CD4-positive, alpha-beta T cell treated with Interferon gamma for 1 hour (primary cell): ENCODE data around the gene CDH10.

Experiments
- DNase-seq: peaks from one replicate; pipeline ENCODE4 v3.0.0-alpha.2; 2020

The CDH10 gene

GRCh38 chr5:24644761-24645160 is at the start of gene CDH10:
Gene CDH10 (minus strand): TSS chr5:24644978. CDS start chr5:24593490, 51,488 bp downstream.
- no peak for DNase-seq

GRCh38 chr5:24693609-24694008 is 48.8 kb upstream of the CDH10 start:
- DNase-seq, result no peak

GRCh38 chr5:24691074-24691473 is 46.3 kb upstream of the CDH10 start:
- no peak for DNase-seq

DNA sequence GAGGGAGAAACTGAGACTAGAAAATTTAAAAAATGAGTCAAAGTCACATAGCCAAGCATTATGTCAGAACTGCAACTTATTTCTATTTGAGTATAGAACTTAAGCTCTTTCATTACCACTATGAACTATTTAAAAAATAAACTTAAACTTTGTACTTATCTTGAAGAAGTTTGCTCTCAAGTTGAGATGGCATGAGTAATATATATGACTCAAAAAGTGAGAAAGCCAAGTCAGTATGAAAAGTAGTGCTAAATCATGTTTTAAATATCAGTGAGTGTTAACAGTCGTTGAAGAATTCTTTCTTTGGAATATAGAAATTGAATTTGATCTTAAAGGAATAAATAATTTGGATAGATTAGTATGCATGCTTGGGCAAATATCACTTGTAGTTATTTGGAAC is 36.3 kb upstream of the CDH10 start:
- DNase-seq, result no peak

DNA sequence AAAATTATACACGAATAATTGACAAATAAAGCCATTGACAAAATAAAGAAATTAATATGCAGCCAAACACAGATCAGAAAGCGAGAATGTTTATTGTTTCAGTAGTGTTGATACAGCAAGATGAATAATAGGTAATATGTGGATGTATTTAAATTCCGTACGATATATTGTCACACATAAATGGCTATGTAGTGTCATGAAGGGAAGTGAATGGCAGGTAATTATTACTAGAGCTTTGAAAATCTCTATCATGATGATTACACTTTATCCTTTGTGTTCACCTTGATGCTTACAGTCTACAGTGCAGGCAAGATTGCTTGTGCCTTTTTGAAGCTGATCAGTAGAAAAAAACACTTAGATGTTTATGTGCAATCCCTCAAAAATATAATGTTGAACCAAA is 23.3 kb upstream of the CDH10 start:
- no peak for DNase-seq

DNA sequence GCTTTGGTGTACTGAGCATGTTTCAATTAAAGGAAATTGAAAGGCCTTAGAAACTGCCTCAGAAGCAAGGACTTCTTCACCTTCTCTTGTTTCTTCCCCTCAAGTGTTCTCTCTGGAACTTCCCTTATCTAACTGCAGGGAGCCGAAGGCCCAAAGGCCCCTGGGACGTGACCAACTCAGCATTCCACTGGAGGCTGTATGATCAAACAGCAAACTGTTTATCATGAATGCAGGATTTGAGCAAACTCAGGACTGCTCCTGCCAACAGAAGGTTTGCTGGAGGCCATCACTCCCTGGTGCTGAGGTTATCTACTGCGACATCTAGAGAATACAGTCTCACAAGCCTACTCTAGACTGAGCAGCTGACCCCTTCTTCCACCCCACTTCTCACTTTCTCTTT is 4.8 kb upstream of the CDH10 start:
- DNase-seq, result no peak

GRCh38 chr5:24646915-24647314 is 2.1 kb upstream of the CDH10 start:
- DNase-seq, result no peak

DNA sequence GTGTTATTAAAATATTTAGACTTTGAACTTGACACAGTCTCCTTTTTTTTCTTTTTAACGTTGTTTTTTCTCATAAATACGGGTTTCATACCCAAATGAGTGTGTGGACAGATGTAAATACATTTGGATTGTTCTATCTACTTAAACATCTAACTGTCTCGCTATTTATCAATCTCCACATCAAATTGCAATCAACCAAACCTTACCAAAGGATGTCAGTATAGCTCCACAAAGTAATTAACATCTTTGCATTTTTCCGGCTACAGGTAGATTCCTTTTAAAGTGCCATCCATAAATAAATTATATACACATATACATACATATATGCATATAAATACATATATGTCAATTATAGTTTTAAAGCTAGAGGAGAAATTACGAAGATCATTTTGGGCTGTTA is 705 bp upstream of the CDH10 start:
- no peak for DNase-seq

DNA sequence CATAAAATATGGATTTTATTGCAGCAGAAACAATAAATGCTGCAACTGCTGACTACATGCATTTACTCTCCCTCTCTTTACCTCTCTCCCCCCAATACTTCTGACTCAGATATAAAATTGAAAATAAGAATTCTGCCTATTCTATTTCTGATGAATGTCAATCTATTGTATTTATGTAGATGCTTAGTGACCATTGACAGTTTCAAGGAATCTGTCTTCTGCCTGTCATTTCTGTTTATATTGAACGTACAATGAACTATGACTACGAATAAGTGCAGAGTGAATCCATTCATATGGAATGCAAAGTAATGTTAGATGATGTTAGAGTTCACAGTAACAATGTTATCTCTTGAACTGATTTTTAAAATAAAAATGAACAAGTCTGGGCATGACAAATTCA is 898 bp downstream of the CDH10 start:
- no peak for DNase-seq

- no peak for DNase-seq
These were observed 1.6 kb downstream of the CDH10 start for GRCh38 chr5:24643156-24643555.

GRCh38 chr5:24642022-24642421 is 2.8 kb downstream of the CDH10 start:
- no peak for DNase-seq

DNA sequence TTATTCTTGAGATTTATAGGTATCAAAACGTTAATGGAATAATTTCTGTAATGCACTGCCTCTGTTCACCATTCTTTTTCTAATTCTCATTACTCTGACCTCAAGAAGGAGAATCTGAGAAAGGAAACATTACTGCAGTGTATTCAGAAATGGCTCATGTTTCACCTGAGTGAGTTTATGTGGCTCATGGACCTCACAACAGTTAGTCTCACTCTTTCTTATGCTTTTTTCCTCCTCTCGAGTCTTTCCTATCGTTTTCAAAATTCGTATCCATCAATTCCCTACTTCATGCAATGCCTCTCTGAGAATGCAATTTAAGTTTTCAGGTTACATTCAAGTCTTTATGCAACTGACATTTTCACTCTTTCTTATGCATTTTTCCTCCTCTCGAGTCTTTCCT is 9.6 kb downstream of the CDH10 start:
- DNase-seq, result no peak

DNA sequence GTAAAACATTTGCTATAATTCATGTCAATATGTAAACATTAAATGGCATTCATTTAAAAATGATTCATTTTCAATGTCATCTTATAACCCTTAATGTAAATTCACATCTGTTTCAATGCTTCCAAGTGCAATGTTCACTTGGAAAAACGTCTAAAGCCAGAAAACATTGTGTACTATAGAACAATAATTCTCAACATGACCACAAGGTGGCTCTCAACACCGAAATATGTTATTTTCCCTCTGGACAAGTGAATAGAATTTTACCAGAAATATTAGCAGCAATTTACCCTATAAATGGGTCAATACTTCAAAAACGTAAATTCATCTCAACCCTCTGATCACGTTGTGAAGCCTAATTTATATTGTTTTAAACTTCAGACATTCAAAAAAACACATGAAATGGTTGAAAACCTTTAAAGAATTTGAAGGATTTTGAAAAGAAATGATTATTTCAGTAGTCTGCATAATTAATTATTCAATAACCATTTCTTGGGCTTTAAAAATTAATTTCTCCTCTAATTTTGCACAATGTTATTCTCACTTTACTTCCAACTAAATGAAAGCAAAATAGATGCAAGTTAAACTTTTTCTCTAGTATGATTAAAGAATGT is 11.0 kb downstream of the CDH10 start:
- DNase-seq, result no peak

DNA sequence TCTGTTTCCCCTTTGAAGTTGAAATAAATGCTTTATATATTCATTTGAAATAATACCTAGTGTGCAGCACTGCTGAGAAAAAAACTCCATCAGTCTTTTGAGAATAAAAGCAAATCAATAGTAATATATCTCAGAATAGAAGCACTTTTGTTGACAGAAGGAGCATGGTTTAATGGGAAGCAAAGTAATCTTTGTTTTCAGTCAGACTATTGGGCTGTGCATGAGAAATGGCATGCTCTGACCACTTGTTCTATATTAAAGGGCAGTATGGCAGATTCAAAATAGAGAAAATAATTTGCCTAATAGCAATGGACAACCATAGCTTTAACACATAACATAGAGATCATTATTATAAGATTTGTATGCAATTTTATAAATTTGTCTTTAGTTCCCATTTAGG is 12.4 kb downstream of the CDH10 start:
- no peak for DNase-seq

GRCh38 chr5:24630918-24631317 is 13.9 kb downstream of the CDH10 start:
- DNase-seq, result no peak

DNA sequence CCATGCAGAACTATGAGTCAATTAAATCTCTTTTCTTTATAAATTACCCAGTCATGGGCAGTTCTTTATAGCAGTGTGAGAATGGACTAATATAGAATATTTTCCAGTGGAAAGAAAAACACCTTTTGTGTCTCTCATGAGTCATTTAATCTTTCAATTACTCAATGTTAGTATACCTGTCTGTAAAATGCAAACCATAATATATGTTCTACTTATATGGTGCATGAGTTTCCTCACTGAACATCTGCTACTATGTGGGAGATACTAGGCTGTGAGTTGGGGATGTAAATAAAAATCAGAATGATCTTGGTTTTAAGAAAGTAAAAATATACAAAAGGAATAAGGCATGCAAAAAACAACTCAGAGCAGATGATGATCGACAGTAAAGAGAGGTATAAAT is 15.0 kb downstream of the CDH10 start:
- no peak for DNase-seq

GRCh38 chr5:24624872-24625271 is 19.9 kb downstream of the CDH10 start:
- no peak for DNase-seq

GRCh38 chr5:24623624-24624023 is 21.2 kb downstream of the CDH10 start:
- no peak for DNase-seq

GRCh38 chr5:24623031-24623430 is 21.7 kb downstream of the CDH10 start:
- DNase-seq, result no peak

DNA sequence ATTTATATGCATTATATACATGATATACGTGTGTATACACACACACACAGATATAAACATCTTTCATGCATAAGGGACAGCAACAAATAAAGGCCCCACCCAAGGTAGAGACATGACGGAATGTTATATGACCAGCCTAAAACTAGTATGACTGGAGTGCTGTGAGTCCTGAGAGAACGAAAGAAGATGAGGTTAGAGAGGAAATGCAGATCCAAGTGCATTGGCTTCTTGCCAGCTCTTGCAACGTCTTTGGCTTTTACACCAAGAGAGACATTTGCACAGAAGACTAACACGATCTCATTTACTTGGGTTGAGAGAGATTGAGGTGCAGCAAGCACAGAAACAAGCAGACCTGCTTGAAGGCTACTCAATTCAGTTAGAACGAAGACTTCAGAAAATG is 23.0 kb downstream of the CDH10 start:
- no peak for DNase-seq

- no peak for DNase-seq
These were observed 28.2 kb downstream of the CDH10 start for GRCh38 chr5:24616566-24616965.

DNA sequence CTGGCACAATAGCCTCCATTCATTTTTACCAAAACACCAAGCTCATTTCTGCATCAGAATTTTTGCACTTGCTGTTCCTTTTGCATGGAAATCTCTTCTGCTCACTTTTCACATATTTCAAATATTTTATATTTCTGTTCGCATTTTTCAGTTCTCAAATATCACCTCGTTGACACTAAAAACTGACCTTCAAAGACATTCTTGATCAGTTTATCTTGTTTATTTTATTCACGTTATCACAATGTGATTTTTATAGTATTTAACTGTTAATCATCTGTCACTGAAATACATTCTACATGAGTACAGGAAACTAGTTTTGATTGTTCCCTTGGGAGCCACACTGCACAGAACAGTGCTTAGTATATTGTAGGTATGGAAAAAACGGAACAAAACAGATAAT is 29.6 kb downstream of the CDH10 start:
- DNase-seq, result no peak

- no peak for DNase-seq
These were observed 35.1 kb downstream of the CDH10 start for GRCh38 chr5:24609706-24610105.

DNA sequence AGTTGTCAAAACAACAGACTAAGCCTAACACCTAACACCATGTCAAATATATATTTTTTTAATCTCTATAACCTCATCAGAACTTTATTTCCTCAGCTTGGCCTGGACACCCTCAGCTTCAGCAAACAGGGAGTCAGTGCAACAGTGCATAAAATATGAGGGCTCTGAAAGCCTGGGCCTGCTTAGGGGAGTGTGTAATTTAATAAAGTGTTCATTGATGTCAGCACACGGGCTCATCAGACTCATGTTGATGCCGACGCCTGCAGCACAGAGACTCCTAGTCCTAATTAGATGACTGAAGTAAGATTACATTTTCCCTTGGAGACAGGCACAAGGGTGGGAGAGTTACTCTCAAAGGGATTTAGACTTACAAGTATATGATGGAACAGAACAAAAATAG is 37.8 kb downstream of the CDH10 start:
- DNase-seq, result no peak

DNA sequence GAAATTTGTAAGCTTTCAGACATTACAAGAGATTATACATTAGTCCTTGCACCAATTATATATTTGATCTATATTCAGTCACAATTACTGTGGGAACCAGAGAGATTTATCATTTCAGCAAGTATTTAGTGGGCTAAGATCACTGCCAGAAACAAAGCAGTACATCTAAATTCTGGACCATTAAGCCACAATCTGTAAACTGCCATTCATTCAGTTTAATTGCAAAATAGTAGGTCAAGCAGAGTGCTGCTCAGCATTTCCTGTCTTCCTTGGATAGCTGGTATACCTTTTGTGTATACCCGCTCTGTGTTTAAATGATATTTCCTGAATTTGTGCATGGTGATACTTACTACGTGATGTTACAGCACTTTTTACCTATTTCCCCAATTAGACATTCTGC is 42.6 kb downstream of the CDH10 start:
- DNase-seq, result no peak

DNA sequence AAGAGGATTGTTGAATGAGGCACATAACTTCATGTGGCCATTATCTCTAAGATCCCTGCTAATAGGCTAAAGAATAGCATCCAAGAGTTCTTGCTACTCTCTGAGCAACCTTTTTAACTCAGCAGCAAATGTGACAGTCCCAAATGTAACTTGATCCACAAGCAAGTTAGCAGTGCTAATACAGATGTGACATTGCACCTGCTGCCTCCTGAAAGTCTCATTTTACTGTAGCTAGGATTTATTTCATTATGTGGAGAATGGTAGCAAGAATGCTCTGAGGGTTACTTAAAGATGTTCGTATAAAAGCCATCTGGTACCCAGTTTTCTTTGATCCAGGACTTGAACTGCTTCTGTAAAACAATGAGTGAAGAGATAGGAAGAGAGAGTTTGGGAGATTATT is 45.8 kb downstream of the CDH10 start:
- no peak for DNase-seq
